H1 (cell line): ENCODE results near the gene PHETA1. TPM values are rescaled to one million over a fixed set of nuclear protein-coding genes. Genes with fewer than 3 reads are reported as not detected.

Experiments
- CTCF ChIA-PET: fragments of 300-600 bp; sonication (Branson Sonifier 250); formaldehyde crosslinking; loops from one replicate; lab custom pipeline; 2021; ENCODE audit not compliant: partially characterized antibody; lab: Charles Lee
- POLR2A ChIA-PET: fragments of 300-600 bp; sonication (Branson Sonifier 250); formaldehyde crosslinking; loops from one replicate; lab custom pipeline; 2021; ENCODE audit warnings: inconsistent platforms; ENCODE audit not compliant: partially characterized antibody; lab: Charles Lee
- DNase-seq, 2 experiments: peaks; one replicate each; pipeline versions ENCODE4 v3.0.0 to v3.0.0-alpha.2; 2010 to 2022; ENCODE audit warnings: low spot score in 2 of 2, low read depth in 1 of 2, mixed read lengths in 1 of 2
- FAIRE-seq: peaks from 2 replicates; lab custom pipeline; 2011; peaks lifted over from hg19 to GRCh38; lab: Jason Lieb, UNC
- H2AFZ ChIP-seq: 2 replicates; pipeline ENCODE4 v1.8.1; 2012; ENCODE audit warnings: low read length, inconsistent platforms
- H2AK5ac ChIP-seq: 2 replicates; pipeline ENCODE4 v1.6.1; 2013; ENCODE audit warnings: low read depth, low read length
- H2BK120ac ChIP-seq: replicated peaks from 2 replicates; pipeline ENCODE3; 2013; ENCODE audit warnings: low read depth, low read length, inconsistent platforms
- H2BK12ac ChIP-seq: 2 replicates; pipeline ENCODE4 v1.6.1; 2013; ENCODE audit warnings: low read depth, low read length
- H2BK15ac ChIP-seq: 2 replicates; pipeline ENCODE4 v1.6.1; 2013; ENCODE audit warnings: low read length
- H2BK20ac ChIP-seq: 2 replicates; pipeline ENCODE4 v1.6.1; 2013; ENCODE audit warnings: low read length
- H2BK5ac ChIP-seq: 2 replicates; pipeline ENCODE4 v1.6.1; 2013; ENCODE audit warnings: low read depth, low read length
- H3K14ac ChIP-seq: 2 replicates; pipeline ENCODE4 v1.6.1; 2013; ENCODE audit warnings: inconsistent platforms; ENCODE audit not compliant: insufficient read length
- H3K18ac ChIP-seq: 2 replicates; pipeline ENCODE4 v1.6.1; 2013; ENCODE audit warnings: low read length; ENCODE audit errors: extremely low read depth
- H3K23ac ChIP-seq: 2 replicates; pipeline ENCODE4 v1.6.1; 2013; ENCODE audit warnings: inconsistent platforms; ENCODE audit not compliant: insufficient read length
- H3K23me2 ChIP-seq: 2 replicates; pipeline ENCODE4 v1.6.1; 2013; ENCODE audit warnings: low read depth, low read length
- H3K27ac ChIP-seq: 2 replicates; pipeline ENCODE4 v1.6.1; 2011; ENCODE audit warnings: low read depth, low read length, inconsistent platforms
- H3K27me3 ChIP-seq, 4 experiments: replicated peaks in 1 of 4; 1 replicate in 1 of 4; 2 replicates in 3 of 4; pipeline versions ENCODE4 v1.6.1 to v1.8.1; 2011 to 2013; ENCODE audit warnings: low read length in 3 of 4, mild to moderate bottlenecking in 3 of 4, inconsistent platforms in 2 of 4, mixed read lengths in 2 of 4, moderate library complexity in 1 of 4; ENCODE audit not compliant: control insufficient read depth in 3 of 4, insufficient read depth in 3 of 4; ENCODE audit errors: extremely low read depth in 1 of 4
- H3K36me3 ChIP-seq, 4 experiments: 2 replicates each; pipeline versions ENCODE4 v1.6.1 to v1.8.1; 2011 to 2013; ENCODE audit warnings: mild to moderate bottlenecking in 4 of 4, low read length in 3 of 4, moderate library complexity in 2 of 4, control low read depth in 1 of 4, inconsistent platforms in 1 of 4; ENCODE audit not compliant: insufficient read depth in 4 of 4, control insufficient read depth in 2 of 4
- H3K4ac ChIP-seq: replicated peaks from 2 replicates; pipeline ENCODE3; 2013; ENCODE audit warnings: low read length, low read depth, mixed read lengths, inconsistent platforms; ENCODE audit not compliant: insufficient read length
- H3K4me1 ChIP-seq, 4 experiments: replicated peaks in 1 of 4; 1 replicate in 1 of 4; 2 replicates in 3 of 4; pipeline versions ENCODE4 v1.6.1 to v1.8.1; 2011 to 2013; ENCODE audit warnings: low read length in 3 of 4, inconsistent platforms in 2 of 4, mixed read lengths in 1 of 4; ENCODE audit not compliant: insufficient read depth in 4 of 4, control insufficient read depth in 3 of 4
- H3K4me2 ChIP-seq, 2 experiments: 2 replicates each; pipeline versions ENCODE4 v1.6.1 to v1.8.1; 2011 to 2013; ENCODE audit warnings: low read depth in 2 of 2, low read length in 2 of 2, control low read depth in 1 of 2, inconsistent platforms in 1 of 2, mild to moderate bottlenecking in 1 of 2; ENCODE audit not compliant: insufficient read depth in 1 of 2
- H3K4me3 ChIP-seq, 4 experiments: fragments of 200-600, 300-600 bp in 1 of 4; sonication (generic), shearing (Covaris generic), sonication (Bioruptor Twin) in 1 of 4; 2 replicates each; pipeline versions ENCODE4 v1.5.1 to v1.8.1; 2011 to 2016; ENCODE audit warnings: low read length in 4 of 4, low read depth in 3 of 4, control low read depth in 2 of 4, inconsistent platforms in 2 of 4, mild to moderate bottlenecking in 2 of 4, mixed read lengths in 1 of 4, moderate library complexity in 1 of 4; ENCODE audit not compliant: insufficient read depth in 2 of 4; ENCODE audit errors: extremely low read depth in 1 of 4
- H3K56ac ChIP-seq: replicated peaks from 2 replicates; pipeline ENCODE3; 2013; ENCODE audit warnings: low read depth, mild to moderate bottlenecking, mixed read lengths, low read length, inconsistent platforms; ENCODE audit not compliant: insufficient read length
- H3K79me1 ChIP-seq: 2 replicates; pipeline ENCODE4 v1.6.1; 2013; ENCODE audit warnings: low read depth, low read length, control low read depth
- H3K79me2 ChIP-seq, 2 experiments: 2 replicates each; pipeline versions ENCODE4 v1.6.1 to v1.8.1; 2012 to 2013; ENCODE audit warnings: low read length in 2 of 2, mild to moderate bottlenecking in 2 of 2, inconsistent platforms in 1 of 2; ENCODE audit not compliant: insufficient read depth in 2 of 2, control insufficient read depth in 1 of 2
- H3K9ac ChIP-seq, 4 experiments: replicated peaks in 1 of 4; 1 replicate in 1 of 4; 2 replicates in 3 of 4; pipeline versions ENCODE4 v1.6.1 to v1.8.1; 2011 to 2013; ENCODE audit warnings: low read depth in 3 of 4, low read length in 3 of 4, control low read depth in 2 of 4, mild to moderate bottlenecking in 2 of 4, moderate library complexity in 2 of 4, inconsistent platforms in 1 of 4; ENCODE audit errors: extremely low read depth in 1 of 4
- H3K9me3 ChIP-seq, 2 experiments: 2 replicates each; pipeline versions ENCODE4 v1.6.1 to v1.8.1; 2012 to 2013; ENCODE audit warnings: mild to moderate bottlenecking in 2 of 2, moderate library complexity in 2 of 2, control low read depth in 1 of 2, inconsistent platforms in 1 of 2, low read depth in 1 of 2, low read length in 1 of 2, mixed read lengths in 1 of 2; ENCODE audit not compliant: insufficient read depth in 2 of 2
- H4K20me1 ChIP-seq, 2 experiments: replicated peaks in 1 of 2; 2 replicates each; pipeline versions ENCODE3 to v1.8.1; 2011 to 2013; ENCODE audit warnings: inconsistent platforms in 2 of 2, low read length in 2 of 2, mild to moderate bottlenecking in 1 of 2; ENCODE audit not compliant: insufficient read depth in 2 of 2, control insufficient read depth in 1 of 2
- H4K5ac ChIP-seq: 2 replicates; pipeline ENCODE4 v1.6.1; 2013; ENCODE audit warnings: low read length, low read depth, mixed read lengths, inconsistent platforms; ENCODE audit not compliant: insufficient read length
- H4K8ac ChIP-seq: 2 replicates; pipeline ENCODE4 v1.8.0; 2013; ENCODE audit warnings: mild to moderate bottlenecking, moderate library complexity, low read length, inconsistent platforms; ENCODE audit not compliant: insufficient read depth; ENCODE audit errors: extremely low read depth
- H4K91ac ChIP-seq: replicated peaks from 2 replicates; pipeline ENCODE3; 2013; ENCODE audit warnings: low read length, mixed read lengths, inconsistent platforms; ENCODE audit not compliant: insufficient read length
- KDM5A ChIP-seq: fragments of 200-600 bp; IDR thresholded peaks from 2 replicates; pipeline ENCODE4 v1.7.1; 2012; ENCODE audit warnings: mild to moderate bottlenecking, low read length, inconsistent platforms, mixed read lengths
- NRF1 ChIP-seq: IDR thresholded peaks from 2 replicates; pipeline ENCODE4 v1.6.1; 2011; ENCODE audit warnings: mild to moderate bottlenecking, low read depth, low read length, improper control_type of control experiment
- TBP ChIP-seq: IDR thresholded peaks from 2 replicates; pipeline ENCODE4 v1.6.1; 2011; ENCODE audit warnings: low read depth, low read length, improper control_type of control experiment
- TEAD4 ChIP-seq: IDR thresholded peaks from 2 replicates; pipeline ENCODE4 v1.6.1; 2012; ENCODE audit warnings: low read depth, low read length, inconsistent platforms, mixed read lengths
- WGBS, 2 experiments: shearing (Covaris generic) in 1 of 2; methylation state at CpG; one replicate each; pipeline versions ENCODE4 v1.1.6 to v1.1.7; 2013 to 2015; ENCODE audit warnings: low lambda C conversion rate in 2 of 2, mixed read lengths in 2 of 2, inconsistent platforms in 1 of 2, low coverage in 1 of 2, missing lambda C conversion rate in 1 of 2; ENCODE audit not compliant: insufficient replicate concordance in 2 of 2, insufficient coverage in 1 of 2, insufficient read length in 1 of 2; ENCODE audit errors: extremely low coverage in 1 of 2, missing lambda C conversion rate in 1 of 2; 5-methylcytosine and 5-hydroxymethylcytosine counted together
- polyA plus RNA-seq, 7 experiments: library from polyadenylated mRNA; depleted of rRNA in 3 of 7; stranded (reverse) in 5 of 7; unstranded in 2 of 7; fragments of >200 nt in 5 of 7; fragments of 200-250 nt in 2 of 7; gene quantifications; 1 replicate in 5 of 7; 2 replicates in 1 of 7; 4 replicates in 1 of 7; pipeline versions ENCODE4 v1.2.1 to v1.2.3, GENCODE V29; 2011 to 2013; ENCODE audit warnings: missing spikeins in 2 of 7, mixed read lengths in 2 of 7
- total RNA-seq: library from RNA; stranded (reverse); fragmentation: NEBNext Ultra II Directional; extraction: Animal tissue kit (Norgen Biotek cat#: 25700); gene quantifications from 2 replicates; pipeline ENCODE4 v1.2.1, GENCODE V29; 2021
- TF ChIP-seq, protein P1 (sequence below): IDR thresholded peaks from 2 replicates; pipeline ENCODE4 v1.6.1; 2011; ENCODE audit warnings: low read length, improper control_type of control experiment

PHETA1 gene
- total and polyA plus RNA-seq, 2 of the 8 experiments (the other 6 are each of a cell fraction or from before 2014, with no cell fraction given) = 5.2 to 12.3 TPM

DNA sequence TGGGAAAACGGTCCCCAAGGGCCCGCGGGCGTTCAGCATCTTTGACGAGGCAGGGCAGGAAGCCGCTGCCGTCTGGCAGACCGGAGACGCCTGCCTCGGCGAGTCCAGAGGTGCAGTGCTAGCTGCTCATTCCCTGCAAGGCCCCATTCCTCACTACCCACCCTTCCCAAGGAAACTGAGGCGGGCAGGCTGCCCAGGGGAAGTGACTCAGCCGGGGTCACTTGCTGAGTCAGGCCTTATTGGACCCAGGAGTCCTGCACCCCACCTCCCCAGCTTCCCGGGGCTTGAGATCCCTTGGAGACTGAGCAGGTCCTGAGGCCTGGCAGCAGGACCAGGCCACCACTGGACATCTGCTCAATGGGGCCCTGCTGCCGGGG is 40.5 kb upstream of the PHETA1 start:
- no peak overlapping the region for H2BK120ac ChIP-seq
- no peak overlapping the region for H3K4ac ChIP-seq
- H4K5ac ChIP-seq = no peak overlapping the region
- ChIA-PET POLR2A (interaction anchor here (0.8 to 4.3 kb wide), 5 partner anchors 11 to 42 kb away, joined by 3 to 29 read pairs (median 3); no protein-coding TSS in a partner anchor), CTCF (interaction anchor here (0.9 to 22.8 kb wide), 4 partner anchors 10 to 39 kb away, joined by 4 to 838 read pairs (median 9); no protein-coding TSS in a partner anchor)
- peaks cover 11% of the 10 kb centered on the region; the same call in 1 of the 2 replicates for H3K23me2 ChIP-seq
- no peak overlapping the region for H2BK20ac ChIP-seq
- H3K9me3 ChIP-seq = no peaks in the 10 kb centered on the region
- DNase-seq = no peak
- no peak overlapping the region for H3K14ac ChIP-seq
- no peak overlapping the region for H2BK15ac ChIP-seq
- H3K9ac ChIP-seq = no peak overlapping the region
- no peak overlapping the region for H3K56ac ChIP-seq
- H2BK5ac ChIP-seq = peak overlapping the region; percentile 68; the same call in 1 of the 2 replicates
- no peak overlapping the region for H3K23ac ChIP-seq
- no peak overlapping the region for H3K4me3 ChIP-seq
- no peak overlapping the region; the same call in 1 of the 2 replicates for H3K18ac ChIP-seq
- peak overlapping the region; percentile 27 for H4K91ac ChIP-seq
- no peaks in the 10 kb centered on the region for H3K36me3 ChIP-seq
- 87% methylated on average over 15 of the region's 15 CpGs; no CpG with 5 or more reads in 1 of the 2 experiments for WGBS, 2 experiments
- H4K20me1 ChIP-seq = peaks cover 19 to 24% of the 10 kb centered on the region in 2 experiments
- H2BK12ac ChIP-seq = no peak overlapping the region
- no peak overlapping the region for H4K8ac ChIP-seq
- FAIRE-seq = no peak
- TF ChIP-seq KDM5A (no peak), TBP (no peak), NRF1 (no peak), TEAD4 (no peak)
- TF ChIP-seq, protein P1, sequence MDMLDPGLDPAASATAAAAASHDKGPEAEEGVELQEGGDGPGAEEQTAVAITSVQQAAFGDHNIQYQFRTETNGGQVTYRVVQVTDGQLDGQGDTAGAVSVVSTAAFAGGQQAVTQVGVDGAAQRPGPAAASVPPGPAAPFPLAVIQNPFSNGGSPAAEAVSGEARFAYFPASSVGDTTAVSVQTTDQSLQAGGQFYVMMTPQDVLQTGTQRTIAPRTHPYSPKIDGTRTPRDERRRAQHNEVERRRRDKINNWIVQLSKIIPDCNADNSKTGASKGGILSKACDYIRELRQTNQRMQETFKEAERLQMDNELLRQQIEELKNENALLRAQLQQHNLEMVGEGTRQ = no peak
- peaks cover 39 to 80% of the 10 kb centered on the region in 2 experiments for H3K79me2 ChIP-seq
- H3K27me3 ChIP-seq = no peaks in the 10 kb centered on the region
- no peak overlapping the region for H2AK5ac ChIP-seq
- no peak overlapping the region for H3K27ac ChIP-seq
- H3K4me2 ChIP-seq = no peak overlapping the region; a peak in 1 of 4 replicates
- peaks cover 31 to 67% (median 48%) of the 10 kb centered on the region in 4 experiments for H3K4me1 ChIP-seq
- peaks cover 14% of the 10 kb centered on the region for H3K79me1 ChIP-seq
- H2AFZ ChIP-seq = no peak overlapping the region
